ENCODE data around the gene CCL14.
"Not testable (repeated sequence)": the region's sequence is repeated elsewhere in the genome, so short reads cannot be mapped to it uniquely, and the experiment has no call there.

CCL14 gene

GRCh38 chr17:35984140-35984539 is 2.4 kb downstream of the CCL14 start:
- DNase-seq: no peak

- no peak for DNase-seq
Measured at GRCh38 chr17:35982409-35983191, 3.9 kb downstream of the CCL14 start.

GRCh38 chr17:35981908-35982330 is 4.6 kb downstream of the CCL14 start:
- DNase-seq: no peak

GRCh38 chr17:35981246-35981645 is 5.3 kb downstream of the CCL14 start, which contains the start of gene CCL16:
Gene CCL16, minus strand, starts transcription at chr17:35981497. Its CDS starts 77 bp downstream, at chr17:35981420.
- DNase-seq: no peak

GRCh38 chr17:35978346-35978745 is 8.2 kb downstream of the CCL14 start:
- DNase-seq: no peak

DNA sequence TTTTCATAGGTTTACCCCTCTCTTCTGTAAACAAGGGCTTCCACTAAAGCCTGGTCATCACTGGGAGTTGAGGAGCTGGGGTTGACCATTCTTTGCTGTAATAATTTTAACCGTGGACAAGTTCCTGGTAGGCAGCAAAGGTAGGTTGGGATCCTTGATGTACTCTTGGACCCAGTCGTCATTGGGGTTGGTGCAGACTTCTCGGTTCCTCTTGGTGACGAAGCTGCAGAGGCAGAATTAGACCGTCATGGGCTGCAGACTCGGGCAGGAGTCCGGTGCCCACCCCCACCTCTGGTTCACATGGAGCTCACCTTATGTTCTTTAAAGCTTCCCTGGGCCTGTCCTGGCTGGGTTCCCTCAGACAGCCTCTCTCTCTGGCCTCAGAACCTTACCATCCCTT is 9.0 kb downstream of the CCL14 start:
- no peak for DNase-seq

GRCh38 chr17:35973333-35974260 is 12.9 kb downstream of the CCL14 start:
- no peak for DNase-seq

GRCh38 chr17:35972945-35973332 is 13.6 kb downstream of the CCL14 start:
- no peak for DNase-seq

GRCh38 chr17:35972535-35972934 is 14.0 kb downstream of the CCL14 start:
- no peak for DNase-seq

DNA sequence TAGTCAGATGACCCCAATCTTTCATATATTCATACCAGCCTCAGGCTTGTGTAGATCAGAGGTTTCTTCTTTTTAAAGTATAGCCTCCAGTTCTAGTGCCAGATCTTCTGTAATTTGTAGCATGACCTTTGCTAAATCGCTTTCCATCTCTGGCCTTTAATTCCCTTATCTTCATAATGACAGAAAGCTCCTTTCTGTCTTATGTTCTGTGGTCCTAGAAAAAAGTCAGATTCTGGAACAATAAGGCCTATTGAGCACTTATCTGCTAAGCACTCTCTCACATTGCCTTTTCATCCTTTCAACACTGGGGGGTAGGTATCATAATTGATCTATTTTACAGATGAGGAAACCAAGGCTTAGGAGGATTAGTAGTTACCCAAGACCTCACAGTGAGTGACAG is 14.5 kb downstream of the CCL14 start:
- no peak for DNase-seq

DNA sequence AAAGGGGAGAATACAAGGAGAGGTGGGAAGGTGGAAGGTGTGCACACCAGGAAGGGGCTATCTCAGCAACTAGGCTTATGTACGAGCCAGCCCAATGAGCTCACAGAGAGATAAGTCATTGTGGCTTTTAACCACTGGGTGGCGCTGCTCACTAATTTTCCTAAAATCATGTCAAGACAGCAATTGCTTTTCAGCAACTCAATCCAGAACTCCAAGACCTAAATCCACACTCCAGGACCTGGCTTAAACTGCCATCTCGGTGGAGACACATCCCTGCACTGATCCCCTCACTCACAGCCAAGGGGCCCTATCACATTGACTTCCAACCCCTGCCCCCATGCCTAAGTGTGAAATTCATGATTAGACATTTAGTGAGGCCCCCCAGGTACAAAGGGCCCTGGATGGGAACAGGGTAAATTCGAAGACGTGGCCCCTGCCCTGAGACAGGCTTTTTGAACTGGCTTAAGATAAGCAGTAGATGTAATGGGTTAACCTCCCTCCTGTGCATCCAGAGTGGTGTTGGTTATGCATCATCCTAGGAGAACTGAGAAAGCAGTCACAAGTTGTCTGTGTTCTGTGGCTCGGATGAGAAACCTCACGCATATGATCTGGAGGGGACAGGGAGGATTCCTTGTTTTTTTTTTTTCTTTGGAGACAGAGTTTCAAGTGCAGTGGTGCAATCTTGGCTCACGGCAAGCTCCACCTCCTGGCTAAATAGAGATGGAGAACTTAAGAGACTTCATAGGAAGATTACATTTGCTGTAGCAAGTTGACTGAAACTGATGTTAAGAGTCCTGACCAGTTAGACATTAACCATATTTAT is 16.8 kb downstream of the CCL14 start:
- peak; percentile 56 for DNase-seq

DNA sequence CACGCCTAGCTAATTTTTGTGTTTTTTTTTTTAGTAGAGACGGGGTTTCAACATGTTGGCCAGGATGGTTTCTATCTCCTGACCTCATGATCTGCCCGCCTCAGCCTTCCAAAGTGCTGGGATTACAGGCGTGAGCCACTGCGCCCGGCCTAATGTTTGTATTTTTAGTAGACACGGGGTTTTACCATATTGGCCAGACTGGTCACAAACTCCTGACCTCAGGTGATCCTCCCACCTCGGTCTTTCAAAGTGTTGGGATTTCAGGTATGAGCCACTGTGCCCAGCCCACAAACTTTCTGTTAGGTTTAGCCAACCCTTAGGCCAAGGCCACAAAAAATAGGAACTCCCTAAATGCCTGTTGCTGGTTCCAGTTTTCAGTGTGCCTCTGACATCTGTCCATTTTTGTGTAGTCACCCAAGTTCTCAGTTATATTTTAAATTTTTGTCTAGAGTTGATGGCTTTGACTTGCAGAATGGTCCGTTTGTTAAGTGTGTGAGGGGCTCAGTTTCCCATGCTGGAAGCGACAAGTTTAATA is 17.9 kb downstream of the CCL14 start:
- DNase-seq: no peak

DNA sequence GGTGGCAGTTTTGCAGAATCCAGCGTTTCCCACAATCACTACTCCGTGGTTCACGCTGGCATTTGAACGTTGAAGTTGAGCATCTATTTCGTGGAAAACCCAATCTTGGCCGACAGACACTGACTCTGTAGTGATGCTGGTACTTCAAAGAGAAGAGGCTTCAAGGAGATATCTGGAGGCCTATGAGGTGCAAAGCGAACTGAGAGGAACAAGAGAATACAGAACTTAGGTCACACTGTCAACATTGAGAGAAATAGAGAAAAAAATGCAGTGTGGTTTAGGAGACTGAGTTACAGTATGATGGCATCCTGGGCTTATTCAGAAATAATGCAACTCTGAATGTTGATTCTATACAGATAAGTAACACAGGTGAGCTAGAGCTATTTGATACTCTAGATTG is 21.3 kb downstream of the CCL14 start:
- DNase-seq: no peak

GRCh38 chr17:35963663-35964062 is 22.9 kb downstream of the CCL14 start:
- no peak for DNase-seq

DNA sequence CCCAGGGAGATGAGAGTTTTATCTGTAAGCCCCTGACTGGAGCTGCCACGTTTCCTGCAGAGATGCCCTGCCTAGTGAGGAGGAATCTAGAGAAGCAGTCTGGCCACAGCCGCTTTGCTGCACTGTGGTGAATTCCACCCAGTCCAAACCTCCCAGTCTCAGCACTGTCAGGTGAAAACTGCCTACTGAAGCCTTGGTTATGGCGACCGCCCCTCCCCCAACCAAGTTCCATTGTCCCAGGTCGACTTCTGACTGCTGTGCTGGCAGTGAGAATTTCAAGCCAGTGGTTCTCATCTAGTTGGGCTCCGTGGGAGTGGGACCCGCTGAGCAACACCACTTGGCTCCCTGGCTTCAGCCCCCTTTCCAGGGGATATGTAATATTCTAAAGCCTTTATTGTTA is 32.8 kb downstream of the CCL14 start:
- no peak for DNase-seq

DNA sequence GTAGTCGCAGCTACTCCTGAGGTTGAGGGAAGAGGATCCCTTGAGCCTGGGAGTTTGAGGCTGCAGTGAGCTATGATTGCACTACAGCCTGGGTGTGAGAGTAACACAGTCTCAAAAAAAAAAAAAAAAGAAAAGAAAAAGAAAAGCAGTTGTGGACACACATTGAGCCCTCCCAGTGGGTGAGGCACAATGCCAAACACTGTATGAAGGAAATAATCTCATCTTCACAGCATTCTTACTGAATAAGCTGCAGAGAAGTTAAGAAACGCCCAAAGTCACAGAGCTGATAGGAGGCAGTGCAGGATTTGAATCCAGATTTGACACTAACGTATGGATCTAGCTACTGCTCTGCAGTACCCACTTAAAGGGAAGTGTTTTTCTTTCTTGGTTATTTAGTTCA is 37.1 kb downstream of the CCL14 start:
- no peak for DNase-seq

DNA sequence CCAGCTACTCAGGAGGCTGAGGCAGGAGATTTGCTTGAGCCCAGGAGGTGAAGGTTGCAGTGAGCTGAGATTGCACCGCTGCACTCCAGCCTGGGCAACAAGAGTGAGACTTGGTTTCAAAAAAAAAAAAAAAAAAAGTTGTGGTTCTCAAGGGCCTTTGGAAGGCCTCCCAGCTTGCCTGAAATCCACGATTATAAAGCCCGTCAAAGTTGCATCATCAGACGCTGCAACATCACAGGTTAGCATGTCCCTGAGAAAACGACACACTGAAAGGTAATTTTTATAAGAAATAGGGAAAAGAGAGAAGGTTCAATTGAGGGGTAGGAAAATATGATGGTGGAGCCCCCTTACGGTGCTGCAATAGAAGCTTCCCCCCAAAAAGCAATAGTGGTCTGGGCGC is 38.4 kb downstream of the CCL14 start:
- DNase-seq: no peak

- DNase-seq: peak; percentile 32
Measured at GRCh38 chr17:35947156-35947585, 39.4 kb downstream of the CCL14 start.

- DNase-seq: no peak
Measured at GRCh38 chr17:35944151-35944550, 42.4 kb downstream of the CCL14 start.

- DNase-seq: no peak
Measured at GRCh38 chr17:35943537-35943936, 43.0 kb downstream of the CCL14 start, which contains the start of gene LYZL6. Gene LYZL6, minus strand, starts transcription at chr17:35943713. Its CDS starts 4,357 bp downstream, at chr17:35939356.

DNA sequence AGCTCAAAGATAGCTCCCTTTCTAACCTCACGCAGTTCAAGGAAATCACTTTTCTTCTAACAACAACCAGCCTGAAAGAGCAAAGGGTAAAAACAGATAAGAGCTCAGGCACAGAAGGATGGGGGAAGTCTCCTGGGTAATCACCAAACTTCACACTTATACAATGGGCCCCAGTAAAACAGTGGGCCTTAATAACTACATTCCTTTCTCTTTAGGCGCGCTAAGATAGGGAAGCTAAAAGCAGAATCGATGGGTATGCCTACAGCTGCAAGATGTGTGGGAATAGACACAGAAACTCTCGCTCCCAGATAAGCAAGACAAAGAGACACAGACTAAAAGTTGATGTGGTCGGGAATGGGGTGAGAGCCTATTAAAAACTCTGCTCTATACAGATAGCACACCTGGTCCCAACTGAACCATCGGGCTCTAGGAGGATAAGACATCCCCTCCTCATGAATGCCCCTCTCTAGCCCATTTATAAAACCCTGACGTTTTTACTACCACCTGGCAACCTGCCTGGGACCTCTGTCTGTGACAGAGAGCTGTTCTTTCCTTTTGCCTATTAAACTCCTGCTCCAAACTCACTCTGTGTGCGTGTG is 43.8 kb downstream of the CCL14 start:
- no peak for DNase-seq

DNA sequence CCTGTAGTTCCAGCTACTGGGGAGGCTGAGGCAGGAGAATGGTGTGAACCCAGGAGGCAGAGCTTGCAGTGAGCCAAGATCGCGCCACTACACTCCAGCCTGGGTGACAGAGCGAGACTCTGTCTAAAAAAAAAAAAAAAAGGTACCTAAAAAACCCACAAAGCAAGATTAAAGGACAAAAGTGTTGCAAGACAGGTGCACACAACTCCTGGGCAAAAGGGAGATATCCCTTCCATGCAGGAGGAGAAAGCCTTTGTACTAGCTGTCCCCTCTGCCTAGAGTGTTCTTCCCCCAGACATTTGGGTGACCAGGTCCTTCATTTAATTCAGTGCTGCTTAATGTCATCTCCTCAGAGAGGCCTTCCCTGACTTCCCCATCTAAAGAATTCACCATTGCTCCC is 48.0 kb downstream of the CCL14 start:
- not testable (repeated sequence) for DNase-seq

Measured in DMS153 (cell line).